Stimulated activated CD4-positive, alpha-beta T cell treated with anti-CD3 and anti-CD28 coated beads, TNF-alpha, amount 100 ng/mL, for 48 hours (primary cell): ENCODE data around the gene KCNE3.

Experiments
- DNase-seq, 3 donors: peaks; one replicate each; pipeline ENCODE4 v3.0.0-alpha.2; 2020; ENCODE audit warnings: low read depth in 3 of 3

The KCNE3 gene

GRCh38 chr11:74471668-74472429 lies 4.5 kb upstream of the KCNE3 start:
- DNase-seq: no peak

DNA sequence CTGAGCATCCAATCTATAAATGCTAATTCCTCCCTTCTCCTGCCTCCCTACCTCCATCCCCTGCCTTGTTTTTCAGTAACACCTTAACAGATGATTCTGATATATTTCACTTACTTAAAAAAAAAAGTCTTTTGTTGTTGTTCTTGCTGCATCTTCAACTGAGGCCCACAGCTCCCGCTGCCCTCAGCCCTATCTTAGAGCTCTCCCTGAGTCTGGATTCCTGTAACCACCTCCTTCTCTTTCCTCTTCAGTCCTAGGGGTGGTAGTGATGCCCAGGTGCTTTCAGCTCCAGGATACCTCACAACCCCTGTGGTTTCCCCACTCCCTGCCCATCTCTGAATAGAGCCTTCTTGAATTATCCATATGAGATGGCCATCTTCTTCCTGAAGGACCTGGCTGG lies 3.7 kb upstream of the KCNE3 start:
- DNase-seq: no peak

- DNase-seq: no peak
Observed at GRCh38 chr11:74470526-74470925, 3.2 kb upstream of the KCNE3 start.

GRCh38 chr11:74468936-74469335 lies 1.6 kb upstream of the KCNE3 start:
- DNase-seq: no peak

DNA sequence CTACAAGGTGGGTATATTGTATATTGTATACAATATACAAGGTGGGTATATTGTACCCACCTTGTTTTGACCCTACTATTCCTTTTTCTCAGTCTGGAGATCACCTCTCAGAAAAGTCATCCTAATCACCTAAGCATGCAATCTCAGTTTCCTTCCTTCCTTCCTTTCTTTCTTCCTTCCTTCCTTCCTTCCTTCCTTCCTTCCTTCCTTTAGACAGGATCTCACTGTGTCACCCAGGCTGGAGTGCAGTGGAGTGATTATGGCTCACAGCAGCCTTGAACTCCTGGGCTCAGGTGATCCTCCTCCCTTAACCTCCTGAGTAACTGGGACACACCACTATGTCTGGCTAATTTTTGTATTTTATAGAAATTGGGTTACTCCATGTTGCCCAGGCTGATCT lies 1.2 kb upstream of the KCNE3 start:
- DNase-seq: no peak

GRCh38 chr11:74468058-74468457 lies 709 bp upstream of the KCNE3 start:
- DNase-seq: no peak

- DNase-seq: no peak
Observed at GRCh38 chr11:74465291-74465708, 2.0 kb downstream of the KCNE3 start.

- DNase-seq: no peak
Observed at GRCh38 chr11:74464746-74465145, 2.6 kb downstream of the KCNE3 start.

DNA sequence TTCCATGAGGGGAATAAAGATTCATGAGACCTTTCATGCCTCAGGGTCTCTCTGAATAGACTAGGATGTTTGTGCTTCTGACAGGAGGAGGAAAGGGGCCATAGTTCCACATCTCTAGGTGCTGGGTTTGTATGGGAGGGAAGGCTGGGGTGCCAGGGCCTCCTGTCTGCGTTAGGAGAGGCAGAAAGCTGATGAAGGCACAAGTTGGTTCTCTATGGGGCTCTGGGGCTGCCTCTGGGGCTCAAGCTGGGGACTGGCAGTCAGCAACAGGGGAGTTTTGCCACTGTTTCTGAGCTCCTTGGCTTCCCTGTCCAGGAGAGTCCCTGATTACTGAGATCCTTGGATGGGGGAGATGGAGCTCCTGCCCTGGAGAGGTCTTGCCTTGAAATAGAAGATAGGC lies 4.1 kb downstream of the KCNE3 start:
- DNase-seq: no peak

DNA sequence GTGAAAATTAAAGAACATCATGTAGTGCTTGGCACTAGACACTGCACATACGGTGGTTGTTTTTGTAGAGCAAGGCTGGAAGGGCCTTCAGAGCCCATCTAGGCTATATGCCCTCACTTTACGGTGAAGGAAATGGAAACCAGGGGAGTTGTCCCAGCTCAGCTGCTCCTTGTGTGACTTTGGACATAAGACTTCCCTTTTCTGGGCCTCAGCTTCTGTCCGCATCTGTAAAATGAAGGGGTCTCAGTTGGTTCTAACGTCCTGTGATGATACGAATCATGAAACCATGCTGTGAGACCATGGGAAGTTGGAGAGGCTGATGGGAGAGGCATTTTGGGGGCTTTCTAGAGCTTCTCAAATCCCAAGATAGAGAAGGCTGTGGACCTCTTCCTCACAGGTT lies 4.7 kb downstream of the KCNE3 start:
- no peak for DNase-seq

- DNase-seq: no peak
Observed at GRCh38 chr11:74462009-74462408, 5.3 kb downstream of the KCNE3 start.

- no peak for DNase-seq
Observed at GRCh38 chr11:74460481-74461154, 6.7 kb downstream of the KCNE3 start.

DNA sequence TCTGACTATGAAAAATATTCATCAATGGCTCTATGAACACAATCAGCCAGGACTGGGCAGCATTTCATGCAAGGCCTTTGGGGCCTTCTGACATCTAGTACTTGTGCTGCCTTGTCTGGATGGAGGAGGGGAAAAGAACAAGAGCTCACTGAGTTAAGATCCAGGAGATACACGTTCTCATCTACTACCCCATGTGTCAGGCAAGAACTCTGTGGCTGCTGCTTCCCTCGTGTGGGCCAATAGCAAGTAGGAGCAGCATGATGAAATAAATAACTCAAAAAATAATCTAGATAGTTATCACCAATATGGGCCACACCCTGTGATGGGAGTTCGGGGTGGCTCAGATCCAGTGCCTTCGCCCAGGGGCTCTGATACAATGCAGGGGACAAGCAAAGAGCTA lies 7.3 kb downstream of the KCNE3 start:
- DNase-seq: no peak

- no peak for DNase-seq
Observed at GRCh38 chr11:74459584-74459983, 7.8 kb downstream of the KCNE3 start.

GRCh38 chr11:74457356-74457755 lies 10.0 kb downstream of the KCNE3 start:
- DNase-seq: no peak

DNA sequence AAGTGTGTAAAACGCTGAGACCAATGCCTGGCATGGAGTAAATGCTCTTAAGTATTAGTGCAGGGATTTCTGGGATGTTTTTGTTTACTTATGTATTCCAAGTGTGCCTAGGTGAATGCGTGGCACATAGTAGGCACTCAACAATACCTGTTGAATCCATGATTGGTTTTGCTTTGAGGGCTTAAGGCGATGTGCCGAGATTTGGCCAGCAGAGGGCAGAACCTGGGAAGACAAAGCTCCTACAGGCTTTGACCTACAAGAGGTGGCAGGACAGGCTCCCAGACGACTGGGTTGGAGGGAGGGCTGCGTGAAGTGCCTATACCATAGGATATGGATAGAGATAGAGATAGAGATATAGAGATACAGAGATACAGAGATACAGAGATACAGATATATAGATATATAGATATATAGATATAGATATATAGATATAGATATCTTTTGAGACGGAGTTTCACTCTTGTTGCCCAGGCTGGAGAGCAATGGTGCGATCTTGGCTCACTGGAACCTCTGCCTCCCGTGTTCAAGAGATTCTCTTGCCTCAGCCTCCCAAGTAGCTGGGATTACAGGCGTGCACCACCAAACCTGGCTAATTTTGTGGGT lies 13.9 kb downstream of the KCNE3 start:
- peak; percentile 37 to 46 (median 40) for DNase-seq

GRCh38 chr11:74452366-74452765 lies 15.0 kb downstream of the KCNE3 start:
- DNase-seq: no peak

- no peak for DNase-seq
Observed at GRCh38 chr11:74450318-74450717, 17.0 kb downstream of the KCNE3 start.

- DNase-seq: peak in 2 of 3 donors; percentile 1 to 38
Observed at GRCh38 chr11:74449369-74449931, 17.9 kb downstream of the KCNE3 start.

DNA sequence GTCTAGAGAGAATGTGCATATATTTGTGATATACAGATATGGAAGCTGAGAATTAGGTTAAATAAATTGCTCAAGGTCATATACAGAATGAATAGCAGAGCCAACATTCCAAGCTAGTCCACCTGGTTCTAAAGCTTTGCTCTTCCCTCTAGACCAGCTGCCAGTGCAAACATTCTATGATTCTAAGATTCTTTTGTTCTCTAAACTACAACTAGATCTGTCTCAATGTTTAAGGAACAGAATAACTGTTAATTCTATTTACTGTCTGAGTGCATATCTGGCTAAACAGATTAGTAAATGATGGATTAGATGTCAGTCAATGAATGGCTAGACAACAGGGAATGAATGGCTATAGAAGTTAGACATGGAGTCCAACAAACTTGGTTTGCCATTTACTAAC lies 19.6 kb downstream of the KCNE3 start:
- DNase-seq: no peak

- DNase-seq: no peak
Observed at GRCh38 chr11:74446532-74446938, 20.8 kb downstream of the KCNE3 start.

GRCh38 chr11:74444173-74444826 lies 23.0 kb downstream of the KCNE3 start:
- DNase-seq: no peak
